ENCODE measurements around the gene ELP4.
"Not testable (repeated sequence)": the region's sequence is repeated elsewhere in the genome, so short reads cannot be mapped to it uniquely, and the experiment has no call there.

Gene ELP4

GRCh38 chr11:31645747-31646146, 136.2 kb downstream of the ELP4 start:
- DNase-seq (ENCODE audit: low spot score): no peak

- DNase-seq (ENCODE audit: low spot score): no peak
These were observed 136.6 kb downstream of the ELP4 start for GRCh38 chr11:31646216-31646615.

DNA sequence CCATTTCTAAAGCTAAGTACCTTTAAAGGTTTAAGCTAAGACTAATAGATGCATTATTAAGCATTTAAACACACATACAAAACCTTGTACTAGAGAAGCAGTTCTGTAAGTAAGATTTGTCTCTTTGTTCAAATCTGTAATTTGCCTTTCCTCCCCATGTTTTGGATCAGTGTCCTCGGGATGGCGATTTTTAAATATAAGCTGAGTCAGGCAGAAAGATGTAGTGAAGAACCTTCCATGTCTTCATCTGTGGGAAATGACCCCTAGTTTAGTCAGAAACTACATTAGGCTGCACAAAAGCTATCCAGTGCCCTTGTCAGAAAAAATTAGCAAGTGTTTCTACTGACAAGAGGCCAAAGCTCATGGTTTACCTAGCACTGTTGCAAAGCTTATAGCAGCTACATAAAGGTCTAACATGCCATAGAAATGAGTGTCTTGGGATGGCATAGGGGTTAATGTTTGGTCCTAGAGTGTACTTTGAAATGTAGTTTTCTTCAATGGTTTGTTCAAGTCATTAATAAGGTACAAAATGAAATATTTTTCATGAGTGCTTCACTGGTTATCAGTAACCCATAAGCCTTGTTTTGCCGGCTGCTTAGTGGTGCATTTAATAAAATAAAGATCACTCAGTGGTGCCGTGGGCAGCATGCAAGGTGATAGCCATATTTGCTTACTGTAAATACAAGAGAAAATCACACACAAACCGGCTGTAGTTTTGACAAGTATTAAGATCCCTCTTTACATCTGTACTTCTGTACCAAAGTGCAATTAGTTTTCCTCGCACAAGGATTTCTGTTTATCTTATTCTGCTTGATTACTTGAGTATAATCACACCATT, 139.8 kb downstream of the ELP4 start:
- DNase-seq (ENCODE audit: low spot score): no peak

- DNase-seq (ENCODE audit: low spot score): no peak
These were observed 141.6 kb downstream of the ELP4 start for GRCh38 chr11:31651208-31651607.

DNA sequence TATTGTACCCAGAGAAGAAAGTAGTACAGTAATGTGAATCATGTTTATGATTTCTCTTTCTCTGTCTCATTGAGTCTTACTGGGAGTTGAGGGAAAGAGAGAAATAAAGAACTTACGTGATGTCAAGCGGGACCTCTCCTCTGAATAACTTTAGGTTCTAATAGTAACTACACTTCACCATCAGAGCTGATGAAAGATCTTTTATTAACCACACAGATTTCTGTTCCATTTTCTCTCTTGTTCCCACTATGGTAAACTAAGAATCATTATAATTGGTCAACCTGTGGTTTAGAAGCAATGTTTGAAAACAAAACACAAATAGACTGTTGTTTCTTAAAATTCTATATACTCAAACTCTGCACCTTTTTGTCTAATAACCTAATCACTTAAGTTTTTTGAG, 142.3 kb downstream of the ELP4 start:
- DNase-seq (ENCODE audit: low spot score): no peak

- no peak for DNase-seq (ENCODE audit: low spot score)
These were observed 143.0 kb downstream of the ELP4 start for GRCh38 chr11:31652528-31652927.

- no peak for DNase-seq (ENCODE audit: low spot score)
These were observed 145.9 kb downstream of the ELP4 start for GRCh38 chr11:31655483-31655882.

DNA sequence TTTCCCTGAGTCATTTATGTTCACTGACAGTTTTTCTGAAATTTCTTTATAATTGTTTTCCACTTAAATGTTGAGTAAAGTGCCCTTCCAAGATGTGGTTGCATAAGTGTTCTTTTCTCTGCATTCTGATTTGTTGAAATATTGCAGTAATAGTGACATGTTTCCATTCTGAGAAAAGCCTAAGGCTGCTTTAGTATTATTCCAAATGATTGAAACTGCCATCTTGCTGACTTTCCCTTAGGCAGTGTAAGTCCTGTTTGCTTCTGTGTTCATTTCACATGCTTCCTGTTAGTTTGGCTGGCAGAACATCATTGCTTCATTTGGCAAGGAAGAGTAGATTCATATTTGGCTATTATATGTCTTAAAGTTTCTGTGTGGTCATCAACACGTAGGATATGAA, 146.5 kb downstream of the ELP4 start:
- DNase-seq (ENCODE audit: low spot score): no peak

DNA sequence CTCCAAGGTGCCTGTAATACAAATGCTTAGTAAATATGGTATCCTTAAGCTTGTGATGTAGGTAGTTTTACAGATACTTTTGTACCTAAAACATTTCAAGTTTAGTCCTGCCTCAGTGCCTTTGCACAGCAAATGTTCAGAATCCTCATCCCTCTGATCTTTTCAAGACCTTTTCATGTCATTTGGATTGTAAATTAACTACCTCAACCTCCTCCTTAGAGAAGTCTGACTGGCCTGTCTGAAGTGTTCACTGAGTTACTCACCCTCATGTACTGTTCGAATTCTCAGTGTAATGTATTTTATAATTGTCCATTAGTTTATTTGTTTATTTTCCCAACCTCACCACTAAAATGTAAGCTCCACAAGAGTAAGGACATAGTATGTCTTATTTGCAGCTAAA, 147.5 kb downstream of the ELP4 start:
- DNase-seq (ENCODE audit: low spot score): no peak

- no peak for DNase-seq (ENCODE audit: low spot score)
These were observed 154.6 kb downstream of the ELP4 start for GRCh38 chr11:31664129-31664528.

GRCh38 chr11:31664954-31665353, 155.4 kb downstream of the ELP4 start:
- DNase-seq (ENCODE audit: low spot score): no peak

- no peak for DNase-seq (ENCODE audit: low spot score)
These were observed 162.1 kb downstream of the ELP4 start for GRCh38 chr11:31671681-31672080.

DNA sequence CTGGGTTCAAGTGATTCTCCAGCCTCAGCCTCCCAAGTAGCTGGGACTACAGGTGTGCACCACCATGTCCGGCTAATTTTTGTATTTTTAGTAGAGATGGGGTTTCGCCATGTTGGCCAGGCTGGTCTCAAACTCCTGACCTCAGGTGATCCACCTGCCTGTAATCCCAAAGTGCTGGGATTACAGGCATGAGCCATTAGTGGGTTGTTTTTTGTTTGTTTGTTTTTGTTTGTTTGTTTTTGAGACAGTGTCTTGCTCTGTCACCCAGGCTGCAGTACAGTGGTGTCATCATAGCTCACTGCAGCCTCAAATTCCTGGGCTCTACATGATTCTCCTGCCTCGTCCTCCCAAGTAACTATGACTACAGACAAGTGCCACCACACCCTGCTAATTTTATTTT, 163.5 kb downstream of the ELP4 start:
- DNase-seq (ENCODE audit: low spot score): not testable (repeated sequence)

- no peak for DNase-seq (ENCODE audit: low spot score)
These were observed 166.9 kb downstream of the ELP4 start for GRCh38 chr11:31676280-31676982.

DNA sequence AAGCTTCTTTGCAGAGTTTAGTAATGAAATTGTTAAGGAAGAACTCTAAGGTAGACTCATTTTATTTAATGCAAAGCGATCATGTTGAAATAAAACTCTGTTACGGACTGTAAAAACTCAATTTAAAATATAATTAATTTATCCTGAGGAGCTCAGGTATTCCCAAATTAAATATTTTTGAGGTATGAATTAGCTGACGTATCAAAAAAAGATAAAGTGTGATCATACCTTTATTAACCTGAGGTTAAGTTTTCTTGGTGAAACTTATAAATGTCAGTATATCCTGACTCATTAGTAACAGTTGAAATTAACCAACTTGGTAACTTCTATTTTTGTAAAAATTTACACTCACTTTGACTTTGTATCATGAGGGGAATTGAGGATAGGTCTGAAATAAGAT, 171.2 kb downstream of the ELP4 start:
- no peak for DNase-seq (ENCODE audit: low spot score)

DNA sequence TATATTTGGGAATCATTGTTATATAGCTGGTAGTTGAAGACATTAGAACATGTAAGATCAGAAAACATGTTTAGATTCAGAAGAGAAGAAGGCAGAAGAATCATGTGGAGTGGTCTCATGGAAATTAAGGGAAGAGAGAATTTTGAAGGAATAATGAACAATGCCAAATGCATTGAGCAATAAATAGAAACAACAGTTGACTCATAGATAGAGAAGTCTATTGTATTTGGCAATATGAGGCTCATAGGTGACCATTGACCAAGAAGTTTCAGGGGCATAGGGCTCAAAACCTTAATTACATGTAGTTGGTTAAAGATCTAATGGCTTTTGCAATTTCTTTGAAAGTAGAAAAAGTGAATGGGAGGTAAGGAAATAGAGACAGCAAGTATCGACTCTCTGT, 177.7 kb downstream of the ELP4 start:
- DNase-seq (ENCODE audit: low spot score): no peak

DNA sequence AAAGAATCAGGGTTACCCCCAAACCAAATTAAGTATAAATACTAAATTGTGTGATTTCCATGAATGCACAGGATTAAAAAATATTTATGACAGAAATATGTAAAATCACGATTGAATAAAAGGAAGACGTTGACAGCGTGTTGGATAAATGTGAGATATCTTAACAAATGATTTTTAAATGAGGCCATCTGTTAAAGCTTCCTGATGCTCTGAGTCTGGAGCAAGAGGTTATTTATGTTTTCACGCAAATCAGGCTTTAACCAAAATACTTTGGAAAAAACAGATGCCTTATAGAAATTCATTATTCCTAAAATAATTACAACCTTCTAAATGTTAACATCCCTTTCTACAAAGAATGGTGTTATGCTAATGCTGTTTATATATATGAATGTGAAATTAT, 178.3 kb downstream of the ELP4 start:
- DNase-seq (ENCODE audit: low spot score): no peak

DNA sequence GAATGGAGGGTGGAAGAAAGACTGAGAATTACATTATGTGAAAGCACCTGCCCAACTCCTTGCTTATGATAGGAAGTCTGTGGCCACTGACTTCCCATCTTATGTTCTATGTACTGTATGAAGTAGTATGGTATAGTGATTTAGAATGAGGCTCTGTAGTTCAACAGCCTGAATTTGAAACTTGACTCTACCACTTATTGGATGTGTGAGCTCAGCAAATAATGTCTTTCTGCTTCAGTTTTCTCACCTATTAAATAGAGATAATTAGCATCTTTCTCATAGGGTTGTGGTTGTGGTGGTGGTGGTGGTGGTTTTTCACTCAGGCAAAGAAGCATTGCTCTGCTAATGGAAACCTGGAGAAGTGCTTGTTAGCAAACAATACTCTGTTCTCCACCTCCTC, 180.0 kb downstream of the ELP4 start:
- no peak for DNase-seq (ENCODE audit: low spot score)

GRCh38 chr11:31690041-31690440, 180.5 kb downstream of the ELP4 start:
- DNase-seq (ENCODE audit: low spot score): no peak

DNA sequence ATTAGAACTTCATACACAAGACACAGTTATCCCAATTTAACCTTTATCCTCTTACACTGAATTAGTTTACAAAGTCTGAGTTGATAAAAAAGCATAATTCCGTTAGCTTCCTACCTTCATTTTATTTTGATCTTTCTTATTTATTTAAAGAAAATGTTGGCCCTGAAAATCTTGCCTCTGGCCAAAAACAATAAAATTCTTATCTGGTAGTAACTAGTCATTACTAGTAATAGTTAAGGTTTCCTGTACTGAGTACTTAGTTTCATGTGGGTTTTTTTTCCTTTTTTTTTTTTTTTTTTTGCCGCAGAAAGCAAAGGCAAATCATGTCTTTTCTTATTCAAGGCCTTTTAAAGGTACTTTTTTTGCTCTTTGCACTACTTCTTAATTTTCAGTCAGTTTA, 180.9 kb downstream of the ELP4 start:
- no peak for DNase-seq (ENCODE audit: low spot score)

GRCh38 chr11:31692466-31692865, 182.9 kb downstream of the ELP4 start:
- no peak for DNase-seq (ENCODE audit: low spot score)

- not testable (repeated sequence) for DNase-seq (ENCODE audit: low spot score)
These were observed 187.5 kb downstream of the ELP4 start for GRCh38 chr11:31697049-31697448.

DNA sequence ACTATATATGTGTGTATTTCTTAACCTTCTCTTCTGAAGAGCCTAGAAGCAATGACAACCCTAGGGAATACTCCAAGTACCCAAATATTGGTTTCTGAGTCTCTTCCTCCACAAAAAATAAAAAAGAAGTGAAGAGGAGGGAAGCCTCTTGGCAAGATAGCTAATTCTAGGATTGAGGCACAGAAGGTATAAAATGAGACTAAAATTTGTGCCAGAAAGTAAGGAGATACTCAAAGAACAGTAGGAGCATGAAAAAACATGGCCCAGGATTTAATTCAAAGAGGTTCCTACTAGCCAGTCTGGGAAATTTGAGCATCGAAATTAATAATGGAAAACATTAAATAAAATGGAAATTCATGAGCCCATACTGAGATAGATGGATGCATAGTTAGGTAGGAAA, 189.5 kb downstream of the ELP4 start:
- DNase-seq (ENCODE audit: low spot score): no peak

DNA sequence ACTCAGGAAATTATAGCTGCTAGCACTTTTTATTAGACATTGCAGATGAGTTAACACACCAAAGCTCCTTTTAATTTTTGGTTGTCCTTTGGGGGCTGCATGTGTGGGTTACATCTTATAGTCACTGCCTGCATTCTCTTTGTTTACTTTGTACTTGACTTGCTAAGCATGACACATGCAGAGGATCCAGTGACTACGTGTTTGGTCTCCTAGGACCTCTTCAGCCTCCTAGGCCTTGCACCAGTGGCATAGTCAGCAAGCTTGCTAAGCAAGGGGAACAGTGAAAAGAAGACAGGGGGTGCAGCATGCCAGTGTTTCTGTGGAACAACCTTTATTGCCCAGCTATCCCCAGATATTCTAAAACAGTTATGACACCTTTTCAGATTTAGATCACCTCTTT, 193.4 kb downstream of the ELP4 start:
- DNase-seq (ENCODE audit: low spot score): no peak
